HepG2 (cell line): ENCODE results near the gene NCOA7. TPM values are rescaled to one million over a fixed set of nuclear protein-coding genes. Genes with fewer than 3 reads are reported as not detected.
A peak's percentile ranks its signal among the peaks of the same experiment; 100 is the strongest.

ENCODE experiments used
- ARID5B ChIP-seq: IDR thresholded peaks from 2 replicates; pipeline ENCODE4 v1.4.0; 2020; ENCODE audit warnings: mild to moderate bottlenecking, missing genetic modification reagents
- E2F1 ChIP-seq: sonication (generic); formaldehyde crosslinking; IDR thresholded peaks from 2 replicates; pipeline ENCODE4 v1.5.0; 2020; ENCODE audit warnings: missing genetic modification reagents
- HOXA5 ChIP-seq: sonication (generic); formaldehyde crosslinking; IDR thresholded peaks from 2 replicates; pipeline ENCODE4 v1.4.0; 2020; ENCODE audit warnings: missing genetic modification reagents
- MBNL3 ChIP-seq: fragments of 250-450 bp; sonication (Bioruptor Pico); conservative IDR thresholded peaks from 2 replicates; pipeline ENCODE4 v1.8.0; 2022; ENCODE audit warnings: mild to moderate bottlenecking, inconsistent platforms
- NBN ChIP-seq: fragments of 450-650 bp; conservative IDR thresholded peaks from 2 replicates; pipeline ENCODE4 v1.6.1; 2017
- NFYC ChIP-seq: IDR thresholded peaks from 2 replicates; pipeline ENCODE4 v1.6.1; 2016; ENCODE audit warnings: missing genetic modification reagents, missing compliant biosample characterization
- ONECUT2 ChIP-seq: sonication (generic); formaldehyde crosslinking; IDR thresholded peaks from 2 replicates; pipeline ENCODE4 v1.4.0; 2020; ENCODE audit warnings: missing genetic modification reagents
- POLR2AphosphoS5 ChIP-seq: IDR thresholded peaks from 2 replicates; pipeline ENCODE4 v1.6.1; 2012; ENCODE audit warnings: low read depth, low read length
- PRDM4 ChIP-seq: sonication (generic); formaldehyde crosslinking; IDR thresholded peaks from 2 replicates; pipeline ENCODE4 v1.9.0; 2021; ENCODE audit warnings: missing genetic modification reagents, borderline replicate concordance
- PRMT3 ChIP-seq: sonication (generic); formaldehyde crosslinking; IDR thresholded peaks from 2 replicates; pipeline ENCODE4 v1.8.1; 2022; ENCODE audit warnings: low read depth, mild to moderate bottlenecking, moderate library complexity, missing genetic modification reagents, borderline replicate concordance
- ZNF512 ChIP-seq: sonication (generic); formaldehyde crosslinking; IDR thresholded peaks from 2 replicates; pipeline ENCODE4 v1.4.0; 2020; ENCODE audit warnings: mild to moderate bottlenecking, missing genetic modification reagents
- ZNF614 ChIP-seq: IDR thresholded peaks from 2 replicates; pipeline ENCODE4 v1.6.1; 2018; ENCODE audit warnings: missing biosample characterization, missing genetic modification reagents, inconsistent platforms, borderline replicate concordance
- ZNF7 ChIP-seq: IDR thresholded peaks from 2 replicates; pipeline ENCODE4 v1.6.1; 2016; ENCODE audit warnings: missing biosample characterization, missing genetic modification reagents
- polyA plus RNA-seq, 8 experiments: library from polyadenylated mRNA; depleted of rRNA in 3 of 8; stranded (reverse) in 7 of 8; unstranded in 1 of 8; fragments of >200 nt; fragmentation: Illumina TruSeq in 4 of 8; extraction: Trizol in 4 of 8; gene quantifications; 2 replicates each; pipeline versions ENCODE4 v1.2.1 to v1.2.3, GENCODE V29; 2011 to 2016; ENCODE audit warnings: low read depth in 4 of 8, missing spikeins in 1 of 8, mixed read lengths in 1 of 8; ENCODE audit not compliant: insufficient read depth in 1 of 8
- total RNA-seq, 5 experiments: library from RNA; depleted of rRNA; stranded (reverse); fragments of >200 nt; fragmentation: Illumina TruSeq; extraction: Trizol; gene quantifications; 2 replicates each; pipeline ENCODE4 v1.2.3, GENCODE V29; 2016; ENCODE audit warnings: low read depth in 1 of 5
- TF ChIP-seq, protein P1 (sequence below): sonication (generic); formaldehyde crosslinking; IDR thresholded peaks from 2 replicates; pipeline ENCODE4 v1.8.0; 2022; ENCODE audit warnings: missing genetic modification reagents, mild to moderate bottlenecking, borderline replicate concordance
- TF ChIP-seq, protein P2 (sequence below): sonication (generic); formaldehyde crosslinking; IDR thresholded peaks from 2 replicates; pipeline ENCODE4 v1.4.0; 2020; ENCODE audit warnings: missing genetic modification reagents, borderline replicate concordance

Gene NCOA7
- total and polyA plus RNA-seq, 2 of the 13 experiments (the other 11 are each of a cell fraction or from before 2014, with no cell fraction given): 13.6 to 20.8 TPM

- no peak for TF ChIP-seq E2F1 (CRISPR knock-in tag)
- TF ChIP-seq PRDM4 (CRISPR knock-in tag): no peak
- TF ChIP-seq ZNF512 (CRISPR knock-in tag): 0 out of 2 replicates have a peak, but pooled peaks have one; percentile 17
- TF ChIP-seq NBN: no peak
- TF ChIP-seq ONECUT2 (CRISPR knock-in tag): no peak
- TF ChIP-seq ZNF614: no peak
- no peak for TF ChIP-seq HOXA5 (CRISPR knock-in tag)
- no peak for TF ChIP-seq POLR2AphosphoS5
- no peak for TF ChIP-seq MBNL3 (CRISPR knock-in tag)
- no peak for TF ChIP-seq NFYC
- no peak; the same call in 1 of the 2 replicates for TF ChIP-seq PRMT3 (CRISPR knock-in tag)
- TF ChIP-seq, protein P1, sequence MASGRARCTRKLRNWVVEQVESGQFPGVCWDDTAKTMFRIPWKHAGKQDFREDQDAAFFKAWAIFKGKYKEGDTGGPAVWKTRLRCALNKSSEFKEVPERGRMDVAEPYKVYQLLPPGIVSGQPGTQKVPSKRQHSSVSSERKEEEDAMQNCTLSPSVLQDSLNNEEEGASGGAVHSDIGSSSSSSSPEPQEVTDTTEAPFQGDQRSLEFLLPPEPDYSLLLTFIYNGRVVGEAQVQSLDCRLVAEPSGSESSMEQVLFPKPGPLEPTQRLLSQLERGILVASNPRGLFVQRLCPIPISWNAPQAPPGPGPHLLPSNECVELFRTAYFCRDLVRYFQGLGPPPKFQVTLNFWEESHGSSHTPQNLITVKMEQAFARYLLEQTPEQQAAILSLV (CRISPR knock-in tag): no peak
- TF ChIP-seq ZNF7 (CRISPR knock-in tag): no peak
- no peak for TF ChIP-seq ARID5B
- TF ChIP-seq, protein P2, sequence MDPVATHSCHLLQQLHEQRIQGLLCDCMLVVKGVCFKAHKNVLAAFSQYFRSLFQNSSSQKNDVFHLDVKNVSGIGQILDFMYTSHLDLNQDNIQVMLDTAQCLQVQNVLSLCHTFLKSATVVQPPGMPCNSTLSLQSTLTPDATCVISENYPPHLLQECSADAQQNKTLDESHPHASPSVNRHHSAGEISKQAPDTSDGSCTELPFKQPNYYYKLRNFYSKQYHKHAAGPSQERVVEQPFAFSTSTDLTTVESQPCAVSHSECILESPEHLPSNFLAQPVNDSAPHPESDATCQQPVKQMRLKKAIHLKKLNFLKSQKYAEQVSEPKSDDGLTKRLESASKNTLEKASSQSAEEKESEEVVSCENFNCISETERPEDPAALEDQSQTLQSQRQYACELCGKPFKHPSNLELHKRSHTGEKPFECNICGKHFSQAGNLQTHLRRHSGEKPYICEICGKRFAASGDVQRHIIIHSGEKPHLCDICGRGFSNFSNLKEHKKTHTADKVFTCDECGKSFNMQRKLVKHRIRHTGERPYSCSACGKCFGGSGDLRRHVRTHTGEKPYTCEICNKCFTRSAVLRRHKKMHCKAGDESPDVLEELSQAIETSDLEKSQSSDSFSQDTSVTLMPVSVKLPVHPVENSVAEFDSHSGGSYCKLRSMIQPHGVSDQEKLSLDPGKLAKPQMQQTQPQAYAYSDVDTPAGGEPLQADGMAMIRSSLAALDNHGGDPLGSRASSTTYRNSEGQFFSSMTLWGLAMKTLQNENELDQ (CRISPR knock-in tag): no peak
Observed at GRCh38 chr6:125747589-125748405, 43.0 kb upstream of the NCOA7 start (continued).
